Measurements from ENCODE around the gene TPPP.

TPPP gene

GRCh38 chr5:668283-668995 is 24.7 kb downstream of the TPPP start:
- peak in 6 of 10 donors; percentile 28 to 93 (median 68) for DNase-seq
- intact Hi-C loops (cut with DNase I) = no loop called here

- intact Hi-C loops (cut with DNase I) = no loop called here
- DNase-seq = peak in 2 of 10 donors; percentile 64 to 77
Measured at GRCh38 chr5:666816-667498, 26.2 kb downstream of the TPPP start.

- peak in 5 of 10 donors; percentile 10 to 74 (median 56) for DNase-seq
- intact Hi-C loops (cut with DNase I) = no loop called here
Measured at GRCh38 chr5:665956-666711, 27.0 kb downstream of the TPPP start.

GRCh38 chr5:665541-665955 is 27.6 kb downstream of the TPPP start:
- intact Hi-C loops (cut with DNase I) = no loop called here
- peak in 1 of 10 donors; percentile 75 for DNase-seq

GRCh38 chr5:664994-665360 is 28.2 kb downstream of the TPPP start:
- intact Hi-C loops (cut with DNase I) = no loop called here

GRCh38 chr5:664343-664993 is 28.7 kb downstream of the TPPP start:
- peak in 4 of 10 donors; percentile 13 to 80 (median 46) for DNase-seq
- intact Hi-C loops (cut with DNase I) = no loop called here

More at GRCh38 chr5:664994-665360, 28.2 kb downstream of the TPPP start:
- peak in 5 of 10 donors; percentile 12 to 83 (median 55) for DNase-seq

- intact Hi-C loops (cut with DNase I) = no loop called here
- peak in 5 of 10 donors; percentile 14 to 86 (median 59) for DNase-seq
Measured at GRCh38 chr5:663436-664342, 29.5 kb downstream of the TPPP start.

GRCh38 chr5:662751-663435 is 30.3 kb downstream of the TPPP start:
- intact Hi-C loops (cut with DNase I) = no loop called here
- peak in 4 of 10 donors; percentile 26 to 79 (median 67) for DNase-seq

- intact Hi-C loops (cut with DNase I) = no loop called here
- DNase-seq = peak in 5 of 10 donors; percentile 6 to 83 (median 70)
Measured at GRCh38 chr5:661891-662750, 31.0 kb downstream of the TPPP start.

- intact Hi-C loops (cut with DNase I) = no loop called here
- DNase-seq = peak in 3 of 10 donors; percentile 53 to 67 (median 63)
Measured at GRCh38 chr5:660491-661030, 32.6 kb downstream of the TPPP start.

- intact Hi-C loops (cut with DNase I) = no loop called here
- DNase-seq = peak in 2 of 10 donors; percentile 43 to 46
Measured at GRCh38 chr5:659496-660263, 33.5 kb downstream of the TPPP start.

- intact Hi-C loops (cut with DNase I) = no loop called here
- DNase-seq = peak in 3 of 10 donors; percentile 55 to 78 (median 68)
Measured at GRCh38 chr5:658103-658502, 35.0 kb downstream of the TPPP start.

GRCh38 chr5:657570-657969 is 35.6 kb downstream of the TPPP start:
- peak in 3 of 10 donors; percentile 27 to 80 (median 67) for DNase-seq
- intact Hi-C loops (cut with DNase I) = no loop called here

- intact Hi-C loops (cut with DNase I) = no loop called here
- DNase-seq = peak in 3 of 10 donors; percentile 11 to 67 (median 59)
Measured at GRCh38 chr5:655406-655805, 37.7 kb downstream of the TPPP start.

GRCh38 chr5:654071-654778 is 38.9 kb downstream of the TPPP start:
- intact Hi-C loops (cut with DNase I) = no loop called here
- DNase-seq = peak in 2 of 10 donors; percentile 5 to 56

- peak in 4 of 10 donors; percentile 6 to 79 (median 50) for DNase-seq
- intact Hi-C loops (cut with DNase I) = no loop called here
Measured at GRCh38 chr5:652773-653350, 40.3 kb downstream of the TPPP start.
